Mammary epithelial cell (primary cell): Measurements from ENCODE around the gene CCDC57.

ENCODE experiments used
- EZH2 ChIP-seq: IDR thresholded peaks from 2 replicates; pipeline ENCODE4 v1.6.1; 2012; ENCODE audit warnings: low read length, inconsistent platforms, borderline replicate concordance
- TF ChIP-seq, protein P1 (sequence below), 2 donors: IDR thresholded peaks in 1 of 2; conservative IDR thresholded peaks in 1 of 2; 2 replicates each; pipeline ENCODE4 v1.5.1; 2011 to 2012; ENCODE audit warnings: inconsistent platforms in 2 of 2, low read length in 2 of 2, mild to moderate bottlenecking in 2 of 2, control low read depth in 1 of 2, low read depth in 1 of 2; ENCODE audit not compliant: insufficient read depth in 1 of 2; ENCODE audit errors: extremely low read depth in 1 of 2

DNA sequence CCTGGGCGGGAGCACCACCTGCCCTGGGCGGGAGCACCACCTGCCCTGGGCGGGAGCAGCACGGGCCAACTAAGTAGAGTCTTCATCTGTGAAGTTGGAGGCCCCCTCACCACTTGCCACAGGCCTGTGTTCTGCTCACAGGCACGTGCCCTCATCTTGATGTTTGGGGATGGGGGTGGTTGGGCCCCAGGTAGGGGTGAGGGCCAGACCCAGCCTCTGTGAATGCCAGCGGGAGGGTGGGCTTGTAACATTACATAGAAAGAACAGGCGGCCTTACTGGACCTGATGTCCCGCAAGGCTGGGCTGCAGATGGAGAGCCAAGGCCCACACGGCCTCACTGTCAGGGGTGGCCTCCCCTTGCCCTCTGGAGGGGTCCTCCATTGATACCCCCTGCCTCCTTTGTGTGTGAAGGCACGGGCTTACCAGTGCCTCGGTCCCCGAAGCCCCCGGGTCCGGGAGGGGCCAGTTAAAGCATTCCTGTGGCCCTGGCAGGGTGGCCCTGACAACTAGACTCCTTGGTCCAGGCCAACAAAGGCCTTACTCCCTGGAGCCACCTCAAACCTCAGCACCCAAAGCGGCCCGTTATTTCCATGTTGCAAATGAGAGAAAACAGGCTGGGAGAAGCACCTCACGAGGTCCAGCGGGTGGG is 15.1 kb upstream of the CCDC57 start:
- TF ChIP-seq, protein P1, sequence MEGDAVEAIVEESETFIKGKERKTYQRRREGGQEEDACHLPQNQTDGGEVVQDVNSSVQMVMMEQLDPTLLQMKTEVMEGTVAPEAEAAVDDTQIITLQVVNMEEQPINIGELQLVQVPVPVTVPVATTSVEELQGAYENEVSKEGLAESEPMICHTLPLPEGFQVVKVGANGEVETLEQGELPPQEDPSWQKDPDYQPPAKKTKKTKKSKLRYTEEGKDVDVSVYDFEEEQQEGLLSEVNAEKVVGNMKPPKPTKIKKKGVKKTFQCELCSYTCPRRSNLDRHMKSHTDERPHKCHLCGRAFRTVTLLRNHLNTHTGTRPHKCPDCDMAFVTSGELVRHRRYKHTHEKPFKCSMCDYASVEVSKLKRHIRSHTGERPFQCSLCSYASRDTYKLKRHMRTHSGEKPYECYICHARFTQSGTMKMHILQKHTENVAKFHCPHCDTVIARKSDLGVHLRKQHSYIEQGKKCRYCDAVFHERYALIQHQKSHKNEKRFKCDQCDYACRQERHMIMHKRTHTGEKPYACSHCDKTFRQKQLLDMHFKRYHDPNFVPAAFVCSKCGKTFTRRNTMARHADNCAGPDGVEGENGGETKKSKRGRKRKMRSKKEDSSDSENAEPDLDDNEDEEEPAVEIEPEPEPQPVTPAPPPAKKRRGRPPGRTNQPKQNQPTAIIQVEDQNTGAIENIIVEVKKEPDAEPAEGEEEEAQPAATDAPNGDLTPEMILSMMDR (conservative IDR thresholded peaks at IDR 0.05 in 1 of 2, IDR thresholded peaks at IDR 0.05 in 1 of 2; ENCODE audit: extremely low read depth in 1 of 2, insufficient read depth in 1 of 2, low read depth in 1 of 2, low read length in 2 of 2) = no peak
- no peak for TF ChIP-seq EZH2
